Activated CD4-positive, alpha-beta T cell treated with anti-CD3 and anti-CD28 coated beads, Interleukin-2, amount 50 U/mL, for 4 hours (primary cell): ENCODE results near the gene NECTIN4.
"Not testable (repeated sequence)": the region's sequence is repeated elsewhere in the genome, so short reads cannot be mapped to it uniquely, and the experiment has no call there.

ENCODE experiments used
- DNase-seq, 2 experiments: peaks; one replicate each; pipeline ENCODE4 v3.0.0-alpha.2; 2020

NECTIN4 gene

GRCh38 chr1:161048949-161049722, 40.2 kb downstream of the NECTIN4 start:
- no peak for DNase-seq

GRCh38 chr1:161047436-161048420, 41.6 kb downstream of the NECTIN4 start:
- no peak for DNase-seq

- DNase-seq: no peak
Observed at GRCh38 chr1:161046605-161047228, 42.6 kb downstream of the NECTIN4 start.

- peak; percentile 88 for DNase-seq
Observed at GRCh38 chr1:161045736-161046604, 43.4 kb downstream of the NECTIN4 start, which contains the start of gene USF1. Gene USF1 (minus strand): TSS chr1:161045977. CDS start chr1:161043275, 2,702 bp downstream.

- peak; percentile 35 to 46 for DNase-seq
Observed at GRCh38 chr1:161044908-161045735, 44.2 kb downstream of the NECTIN4 start.

- no peak for DNase-seq
Observed at GRCh38 chr1:161044535-161044907, 44.8 kb downstream of the NECTIN4 start.

- DNase-seq: no peak
Observed at GRCh38 chr1:161039546-161039945, 49.8 kb downstream of the NECTIN4 start.

GRCh38 chr1:161039154-161039545, 50.2 kb downstream of the NECTIN4 start:
- DNase-seq: no peak

- DNase-seq: peak; percentile 83
Observed at GRCh38 chr1:161038523-161039153, 50.7 kb downstream of the NECTIN4 start, which contains the start of gene TSTD1. Gene TSTD1 (minus strand): TSS chr1:161038964. CDS start chr1:161038889, 75 bp downstream.

GRCh38 chr1:161037661-161038522, 51.5 kb downstream of the NECTIN4 start:
- no peak for DNase-seq

- no peak for DNase-seq
Observed at GRCh38 chr1:161033751-161034150, 55.6 kb downstream of the NECTIN4 start.

- no peak for DNase-seq
Observed at GRCh38 chr1:161032409-161032808, 56.9 kb downstream of the NECTIN4 start.

- DNase-seq: no peak
Observed at GRCh38 chr1:161031874-161032273, 57.5 kb downstream of the NECTIN4 start.

- DNase-seq: not testable (repeated sequence)
Observed at GRCh38 chr1:161029466-161029865, 59.9 kb downstream of the NECTIN4 start.

- not testable (repeated sequence) for DNase-seq
Observed at GRCh38 chr1:161026954-161027353, 62.4 kb downstream of the NECTIN4 start.

- not testable (repeated sequence) for DNase-seq
Observed at GRCh38 chr1:161022432-161022831, 66.9 kb downstream of the NECTIN4 start.

- no peak for DNase-seq
Observed at GRCh38 chr1:161021970-161022353, 67.4 kb downstream of the NECTIN4 start.

- DNase-seq: peak; percentile 90
Observed at GRCh38 chr1:161021165-161021969, 68.0 kb downstream of the NECTIN4 start.
